Epithelial cell of proximal tubule (primary cell): ENCODE data around the gene WSB2. TPM values are rescaled to one million over a fixed set of nuclear protein-coding genes. Genes with fewer than 3 reads are reported as not detected.
A peak's percentile ranks its signal among the peaks of the same experiment; 100 is the strongest.

ENCODE experiments used
- DNase-seq: peaks from one replicate; pipeline ENCODE4 v3.0.0-alpha.2; 2011; ENCODE audit warnings: low read depth
- H3K4me3 ChIP-seq: 2 replicates; pipeline ENCODE4 v1.5.1; 2011; ENCODE audit warnings: low read depth, mild to moderate bottlenecking, low read length
- total RNA-seq: library from RNA; depleted of rRNA; stranded (reverse); fragments of >200 nt; gene quantifications from 2 replicates; pipeline ENCODE4 v1.2.3, GENCODE V29; 2015
- TF ChIP-seq, protein P1 (sequence below): conservative IDR thresholded peaks from 2 replicates; pipeline ENCODE4 v1.5.1; 2012; ENCODE audit warnings: low read depth, mild to moderate bottlenecking, low read length

The WSB2 gene
- total RNA-seq, 1 donor from 2014 or later = 79.6 TPM

GRCh38 chr12:118102609-118103008, 41.6 kb upstream of the WSB2 start:
- DNase-seq = no peak
- peak overlapping the region; percentile 88 for H3K4me3 ChIP-seq
- TF ChIP-seq, protein P1, sequence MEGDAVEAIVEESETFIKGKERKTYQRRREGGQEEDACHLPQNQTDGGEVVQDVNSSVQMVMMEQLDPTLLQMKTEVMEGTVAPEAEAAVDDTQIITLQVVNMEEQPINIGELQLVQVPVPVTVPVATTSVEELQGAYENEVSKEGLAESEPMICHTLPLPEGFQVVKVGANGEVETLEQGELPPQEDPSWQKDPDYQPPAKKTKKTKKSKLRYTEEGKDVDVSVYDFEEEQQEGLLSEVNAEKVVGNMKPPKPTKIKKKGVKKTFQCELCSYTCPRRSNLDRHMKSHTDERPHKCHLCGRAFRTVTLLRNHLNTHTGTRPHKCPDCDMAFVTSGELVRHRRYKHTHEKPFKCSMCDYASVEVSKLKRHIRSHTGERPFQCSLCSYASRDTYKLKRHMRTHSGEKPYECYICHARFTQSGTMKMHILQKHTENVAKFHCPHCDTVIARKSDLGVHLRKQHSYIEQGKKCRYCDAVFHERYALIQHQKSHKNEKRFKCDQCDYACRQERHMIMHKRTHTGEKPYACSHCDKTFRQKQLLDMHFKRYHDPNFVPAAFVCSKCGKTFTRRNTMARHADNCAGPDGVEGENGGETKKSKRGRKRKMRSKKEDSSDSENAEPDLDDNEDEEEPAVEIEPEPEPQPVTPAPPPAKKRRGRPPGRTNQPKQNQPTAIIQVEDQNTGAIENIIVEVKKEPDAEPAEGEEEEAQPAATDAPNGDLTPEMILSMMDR = no peak

DNA sequence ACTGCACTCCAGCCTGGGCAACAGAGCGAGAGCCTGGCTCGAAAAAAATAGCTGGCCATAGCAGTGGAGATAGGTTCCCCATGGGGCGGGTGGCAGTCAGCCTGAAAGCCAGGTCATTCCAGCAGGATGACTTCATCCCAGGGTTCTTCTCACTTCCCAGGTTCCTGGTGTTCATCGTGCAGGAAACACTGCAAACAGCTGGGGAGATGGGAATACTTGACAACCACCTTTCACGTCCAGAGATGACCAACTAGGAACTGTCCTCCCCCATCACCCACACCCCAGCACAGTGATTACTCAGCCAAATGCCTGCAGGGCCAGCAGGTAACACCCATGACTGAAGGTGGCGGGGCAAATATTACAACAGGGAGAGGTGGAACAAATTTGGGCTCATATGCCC, 41.1 kb upstream of the WSB2 start:
- TF ChIP-seq, protein P1 = no peak
- peak overlapping the region; percentile 88 for H3K4me3 ChIP-seq
- peak; percentile 61 for DNase-seq

- no peak for DNase-seq
- TF ChIP-seq, protein P1 = no peak
- no peak overlapping the region for H3K4me3 ChIP-seq
Measured at GRCh38 chr12:118101051-118101450, 40.1 kb upstream of the WSB2 start.

DNA sequence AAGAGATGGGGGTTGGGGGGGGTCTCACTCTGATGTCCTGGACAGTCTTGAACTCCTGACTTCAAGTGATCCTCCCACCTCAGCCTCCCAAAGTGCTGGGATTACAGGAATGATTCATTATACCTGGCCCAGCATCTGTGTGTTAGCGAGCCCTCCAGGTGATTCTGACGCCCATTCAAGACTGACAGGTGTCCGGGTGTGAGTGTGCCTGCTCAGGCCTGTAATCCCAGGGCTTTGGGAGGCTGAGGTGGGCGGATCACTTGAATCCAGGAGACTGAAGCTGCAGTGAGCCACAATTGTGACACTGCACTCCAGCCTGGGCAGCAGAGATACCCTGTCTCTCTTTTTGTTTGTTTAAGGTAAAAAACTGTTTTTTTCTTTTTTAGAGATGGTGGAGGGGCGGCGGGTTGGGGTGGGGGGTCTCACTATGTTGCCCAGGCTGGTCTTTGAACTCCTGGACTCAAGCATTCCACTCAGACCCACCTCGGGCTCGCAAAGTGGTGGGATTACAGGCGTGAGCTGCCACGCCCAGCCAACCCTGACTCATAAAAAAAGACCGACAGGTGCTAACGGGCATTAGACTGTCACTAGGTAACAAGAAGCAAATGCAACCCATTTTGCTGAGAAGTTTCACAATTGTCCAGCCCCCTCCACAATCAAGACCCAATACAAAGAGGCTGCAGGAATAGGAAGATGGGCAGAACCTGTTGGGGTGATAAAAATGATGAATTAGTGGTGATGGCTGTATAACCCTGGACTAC, 38.1 kb upstream of the WSB2 start:
- DNase-seq = no peak
- TF ChIP-seq, protein P1 = no peak
- no peak overlapping the region for H3K4me3 ChIP-seq

DNA sequence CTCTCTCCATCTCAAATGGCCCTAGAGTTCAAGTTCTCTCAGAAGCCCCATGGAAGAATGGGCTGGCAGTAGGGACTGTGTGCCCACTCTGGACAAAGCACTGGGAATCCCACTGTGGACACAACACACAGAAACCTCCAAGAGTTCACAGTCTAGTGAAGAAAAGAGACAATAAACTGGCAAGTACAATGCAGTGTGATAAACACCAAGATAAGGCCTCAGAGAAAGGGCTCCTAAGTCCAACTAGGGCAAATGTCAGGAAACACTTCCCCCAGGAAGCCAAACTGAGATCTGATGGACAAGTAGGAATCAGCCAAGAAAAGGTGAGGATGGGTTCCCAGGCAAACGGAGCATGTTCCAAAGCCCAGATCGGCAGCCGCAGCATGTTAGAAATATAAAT, 37.4 kb upstream of the WSB2 start:
- DNase-seq = no peak
- H3K4me3 ChIP-seq = no peak overlapping the region
- TF ChIP-seq, protein P1 = no peak

DNA sequence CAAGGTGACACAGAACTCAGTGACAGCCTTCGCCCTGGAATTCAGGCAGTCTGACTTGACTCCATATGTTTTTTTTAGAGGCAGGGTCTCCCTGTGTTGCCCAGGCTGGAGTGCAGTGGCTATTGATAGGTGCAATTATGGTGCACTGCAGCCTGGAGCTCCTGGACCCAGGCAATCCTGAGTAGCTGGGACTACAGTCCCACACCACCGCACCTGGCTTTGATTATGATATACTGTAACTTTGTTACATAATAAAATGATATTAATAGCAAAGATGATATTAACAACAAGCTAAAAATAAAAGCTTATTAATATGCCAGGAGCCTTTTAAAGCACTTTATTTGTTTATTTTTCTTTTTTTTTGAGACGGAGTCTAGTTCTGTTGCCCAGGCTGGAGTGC, 33.1 kb upstream of the WSB2 start:
- TF ChIP-seq, protein P1 = no peak
- no peak for DNase-seq
- H3K4me3 ChIP-seq = no peak overlapping the region

GRCh38 chr12:118089782-118090181, 28.8 kb upstream of the WSB2 start:
- DNase-seq = no peak
- no peak overlapping the region for H3K4me3 ChIP-seq
- TF ChIP-seq, protein P1 = no peak
